ENCODE measurements around the gene PRKCA. TPM values are rescaled to one million over a fixed set of nuclear protein-coding genes. Genes with fewer than 3 reads are reported as not detected.
"Not testable (repeated sequence)": the region's sequence is repeated elsewhere in the genome, so short reads cannot be mapped to it uniquely, and the experiment has no call there.

The PRKCA gene
- total RNA-seq, 1 donor from 2014 or later: 16.4 TPM

GRCh38 chr17:66348584-66349165, 46.3 kb downstream of the PRKCA start:
- Mint-ChIP-seq H3K27ac (peak overlapping the region; percentile 26), H3K36me3 (ENCODE audit: insufficient read depth) (no peaks in the 10 kb centered on the region), H3K4me1 (ENCODE audit: low read depth) (peaks cover 25% of the 10 kb centered on the region), H3K9me3 (ENCODE audit: low read depth) (no peaks in the 10 kb centered on the region), H3K4me3 (ENCODE audit: low read depth) (no peak overlapping the region), H3K27me3 (no peaks in the 10 kb centered on the region)
- no peak for TF ChIP-seq CTCF (IDR thresholded peaks at IDR 0.05; ENCODE audit: unreplicated experiment)
- no peak for DNase-seq (ENCODE audit: low spot score, unreplicated experiment)

GRCh38 chr17:66349521-66350254, 47.3 kb downstream of the PRKCA start:
- Mint-ChIP-seq H3K9me3 (ENCODE audit: low read depth) (no peaks in the 10 kb centered on the region), H3K4me3 (ENCODE audit: low read depth) (no peak overlapping the region), H3K4me1 (ENCODE audit: low read depth) (peaks cover 25% of the 10 kb centered on the region), H3K27ac (peak overlapping the region; percentile 36), H3K27me3 (no peaks in the 10 kb centered on the region), H3K36me3 (ENCODE audit: insufficient read depth) (no peaks in the 10 kb centered on the region)
- DNase-seq (ENCODE audit: low spot score, unreplicated experiment): no peak
- TF ChIP-seq CTCF (IDR thresholded peaks at IDR 0.05; ENCODE audit: unreplicated experiment): no peak

GRCh38 chr17:66350576-66350975, 48.2 kb downstream of the PRKCA start:
- H3K4me1 Mint-ChIP-seq (ENCODE audit: low read depth): peaks cover 25% of the 10 kb centered on the region
- H3K36me3 Mint-ChIP-seq (ENCODE audit: insufficient read depth): not testable (repeated sequence)

GRCh38 chr17:66351033-66351432, 48.6 kb downstream of the PRKCA start:
- Mint-ChIP-seq H3K4me1 (ENCODE audit: low read depth) (peaks cover 25% of the 10 kb centered on the region), H3K36me3 (ENCODE audit: insufficient read depth) (no peaks in the 10 kb centered on the region), H3K27ac (no peak overlapping the region), H3K27me3 (no peaks in the 10 kb centered on the region), H3K9me3 (ENCODE audit: low read depth) (no peaks in the 10 kb centered on the region), H3K4me3 (ENCODE audit: low read depth) (no peak overlapping the region)
- DNase-seq (ENCODE audit: low spot score, unreplicated experiment): no peak
- no peak for TF ChIP-seq CTCF (IDR thresholded peaks at IDR 0.05; ENCODE audit: unreplicated experiment)

More at GRCh38 chr17:66350576-66350975, 48.2 kb downstream of the PRKCA start:
- DNase-seq (ENCODE audit: low spot score, unreplicated experiment); H3K9me3 Mint-ChIP-seq (ENCODE audit: low read depth); H3K4me3 Mint-ChIP-seq (ENCODE audit: low read depth); H3K27ac Mint-ChIP-seq; H3K27me3 Mint-ChIP-seq: not testable (repeated sequence)

- no peak for DNase-seq (ENCODE audit: low spot score, unreplicated experiment)
- peaks cover 25% of the 10 kb centered on the region for H3K4me1 Mint-ChIP-seq (ENCODE audit: low read depth)
- no peaks in the 10 kb centered on the region for H3K27me3 Mint-ChIP-seq
- no peak overlapping the region for H3K4me3 Mint-ChIP-seq (ENCODE audit: low read depth)
- TF ChIP-seq CTCF (IDR thresholded peaks at IDR 0.05; ENCODE audit: unreplicated experiment): no peak
- H3K9me3 Mint-ChIP-seq (ENCODE audit: low read depth): no peaks in the 10 kb centered on the region
- H3K36me3 Mint-ChIP-seq (ENCODE audit: insufficient read depth): no peaks in the 10 kb centered on the region
- H3K27ac Mint-ChIP-seq: no peak overlapping the region
Observed at GRCh38 chr17:66351701-66352100, 49.3 kb downstream of the PRKCA start.

All from progenitor cell of endocrine pancreas (in vitro differentiated cells).